Ectodermal cell (in vitro differentiated cells): ENCODE results near the gene MCOLN1.
A peak's percentile ranks its signal among the peaks of the same experiment; 100 is the strongest.

ENCODE experiments used
- H3K27ac ChIP-seq: 2 replicates; pipeline ENCODE4 v1.7.0; 2013; ENCODE audit warnings: mild to moderate bottlenecking, low read depth, low read length; ENCODE audit not compliant: insufficient read depth, poor library complexity, severe bottlenecking
- H3K27me3 ChIP-seq: 2 replicates; pipeline ENCODE4 v1.7.0; 2013; ENCODE audit warnings: mild to moderate bottlenecking, low read length; ENCODE audit not compliant: insufficient read depth, control insufficient read depth, poor library complexity, severe bottlenecking
- H3K36me3 ChIP-seq: one replicate; pipeline ENCODE4 v1.7.0; 2013; ENCODE audit warnings: low read length; ENCODE audit not compliant: control insufficient read depth, insufficient read depth
- H3K4me1 ChIP-seq: one replicate; pipeline ENCODE4 v1.7.0; 2013; ENCODE audit warnings: low read length; ENCODE audit not compliant: control insufficient read depth, insufficient read depth
- H3K4me3 ChIP-seq: 2 replicates; pipeline ENCODE4 v1.7.0; 2013; ENCODE audit warnings: low read depth, low read length, control low read depth; ENCODE audit not compliant: insufficient read depth
- H3K9me3 ChIP-seq: 2 replicates; pipeline ENCODE4 v1.7.0; 2013; ENCODE audit warnings: mild to moderate bottlenecking, low read length, moderate library complexity; ENCODE audit not compliant: control insufficient read depth
- WGBS, 2 experiments: methylation state at CpG; one replicate each; pipeline ENCODE4 v1.1.7; 2013; ENCODE audit warnings: missing lambda C conversion rate in 2 of 2; 5-methylcytosine and 5-hydroxymethylcytosine counted together

The MCOLN1 gene

DNA sequence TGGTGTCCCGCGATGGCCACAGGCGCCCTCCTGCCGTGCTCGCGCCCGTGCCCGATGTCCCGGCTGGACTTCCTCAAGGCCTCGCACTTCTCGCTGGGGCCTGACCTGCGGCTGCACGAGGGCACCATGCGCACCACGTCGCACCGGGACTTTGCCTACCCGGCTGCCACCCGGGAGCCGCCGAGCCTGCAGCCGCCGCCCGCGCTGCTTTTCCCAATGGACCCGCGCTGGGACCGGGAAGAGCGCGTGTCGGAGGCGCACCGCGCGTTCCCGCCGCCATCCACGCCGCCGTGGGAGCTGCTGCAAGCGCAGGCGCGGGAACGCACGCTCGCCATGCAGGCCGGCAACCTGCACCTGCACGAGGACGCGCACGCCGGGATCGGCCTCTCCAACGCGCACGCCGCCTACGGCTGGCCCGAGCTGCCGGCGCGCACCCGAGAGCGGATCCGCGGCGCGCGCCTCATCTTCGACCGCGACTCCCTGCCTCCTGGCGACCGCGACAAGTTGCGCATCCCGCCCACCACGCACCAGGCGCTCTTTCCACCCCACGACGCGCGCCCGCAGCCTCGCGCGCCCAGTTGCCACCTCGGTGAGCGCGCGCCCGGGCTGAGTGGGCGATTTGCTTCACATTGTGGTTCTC, 21.5 kb upstream of the MCOLN1 start:
- no peaks in the 10 kb centered on the region for H3K9me3 ChIP-seq
- H3K4me3 ChIP-seq = peak overlapping the region; percentile 26
- H3K27ac ChIP-seq = no peak overlapping the region
- H3K27me3 ChIP-seq = peaks cover 39% of the 10 kb centered on the region
- 2% methylated on average over 93 of the region's 93 CpGs for WGBS, 2 experiments
- H3K36me3 ChIP-seq = no peaks in the 10 kb centered on the region
- H3K4me1 ChIP-seq = no peaks in the 10 kb centered on the region

DNA sequence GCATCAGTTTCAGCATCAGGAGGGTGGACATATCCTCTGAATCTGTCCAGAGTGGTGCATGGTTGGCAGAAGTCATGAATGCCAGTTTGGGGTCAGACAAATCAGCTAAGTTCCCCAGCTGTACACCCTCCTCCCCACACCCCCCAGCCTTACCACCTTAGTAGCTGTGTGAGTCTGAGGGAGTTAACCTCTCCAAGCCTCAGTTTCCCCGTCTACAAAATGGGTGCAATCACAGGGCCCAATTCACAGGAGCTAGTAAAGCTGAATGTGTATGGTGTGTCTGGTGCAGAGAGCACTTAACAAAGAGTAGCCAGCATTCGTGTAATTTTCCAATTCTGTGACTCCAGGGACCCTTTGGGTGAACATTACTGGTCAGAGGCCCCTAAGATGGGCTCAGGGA, 19.9 kb upstream of the MCOLN1 start:
- H3K9me3 ChIP-seq = no peaks in the 10 kb centered on the region
- no peaks in the 10 kb centered on the region for H3K4me1 ChIP-seq
- no peak overlapping the region for H3K4me3 ChIP-seq
- 63 to 69% methylated on average over 2 of the region's 2 CpGs for WGBS, 2 experiments
- H3K27ac ChIP-seq = no peak overlapping the region
- H3K36me3 ChIP-seq = no peaks in the 10 kb centered on the region
- peaks cover 39% of the 10 kb centered on the region for H3K27me3 ChIP-seq

DNA sequence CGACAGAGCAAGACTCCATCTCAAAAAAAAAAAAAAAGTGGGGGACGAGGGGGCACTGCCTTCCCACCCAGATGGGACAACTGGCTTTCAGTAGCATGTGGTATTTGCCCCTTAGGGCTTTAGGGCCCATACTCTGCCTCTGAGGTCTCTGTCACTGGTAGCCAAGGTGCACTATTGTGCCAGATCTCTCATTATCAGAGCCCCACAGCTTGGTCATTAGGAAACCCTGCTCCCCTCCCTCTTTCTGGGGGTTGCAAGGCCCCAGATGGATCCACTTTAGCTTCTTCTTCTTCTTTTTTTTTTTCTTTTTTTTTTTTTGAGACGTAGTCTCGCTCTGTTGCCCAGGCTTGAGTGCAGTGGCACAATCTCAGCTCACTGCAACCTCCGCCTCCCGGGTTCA, 17.7 kb upstream of the MCOLN1 start:
- 93 to 95% methylated on average over 6 of the region's 6 CpGs for WGBS, 2 experiments
- Histone ChIP-seq H3K27ac (no peak overlapping the region), H3K27me3 (peaks cover 36% of the 10 kb centered on the region)

DNA sequence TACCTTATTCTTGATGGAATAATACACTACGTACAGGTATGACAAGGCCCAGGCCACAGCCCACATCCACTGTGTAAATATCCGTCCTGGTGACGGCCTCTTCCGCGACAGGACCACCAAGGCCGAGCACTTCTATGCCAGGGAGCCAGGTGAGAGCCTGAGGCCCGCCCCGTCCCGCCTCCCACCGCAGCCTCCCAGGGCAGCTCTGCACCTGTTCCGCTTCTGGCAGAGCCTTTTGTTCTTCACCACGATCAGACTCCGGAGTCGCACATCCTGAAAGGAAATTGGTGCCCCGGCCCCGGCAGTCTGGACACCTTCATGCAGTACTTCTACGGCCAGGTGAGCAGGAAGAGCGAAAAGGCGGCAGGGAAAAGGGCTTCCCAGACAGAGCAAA, 17.1 kb upstream of the MCOLN1 start:
- Histone ChIP-seq H3K4me1 (no peaks in the 10 kb centered on the region), H3K4me3 (no peak overlapping the region), H3K9me3 (no peaks in the 10 kb centered on the region), H3K27me3 (peaks cover 30% of the 10 kb centered on the region), H3K36me3 (no peaks in the 10 kb centered on the region), H3K27ac (no peak overlapping the region)
- 89 to 90% methylated on average over 19 of the region's 19 CpGs for WGBS, 2 experiments

More for the DNA sequence above, 17.7 kb upstream of the MCOLN1 start:
- no peak overlapping the region for H3K4me3 ChIP-seq
- no peaks in the 10 kb centered on the region for H3K9me3 ChIP-seq
- H3K36me3 ChIP-seq = no peaks in the 10 kb centered on the region
- no peaks in the 10 kb centered on the region for H3K4me1 ChIP-seq

DNA sequence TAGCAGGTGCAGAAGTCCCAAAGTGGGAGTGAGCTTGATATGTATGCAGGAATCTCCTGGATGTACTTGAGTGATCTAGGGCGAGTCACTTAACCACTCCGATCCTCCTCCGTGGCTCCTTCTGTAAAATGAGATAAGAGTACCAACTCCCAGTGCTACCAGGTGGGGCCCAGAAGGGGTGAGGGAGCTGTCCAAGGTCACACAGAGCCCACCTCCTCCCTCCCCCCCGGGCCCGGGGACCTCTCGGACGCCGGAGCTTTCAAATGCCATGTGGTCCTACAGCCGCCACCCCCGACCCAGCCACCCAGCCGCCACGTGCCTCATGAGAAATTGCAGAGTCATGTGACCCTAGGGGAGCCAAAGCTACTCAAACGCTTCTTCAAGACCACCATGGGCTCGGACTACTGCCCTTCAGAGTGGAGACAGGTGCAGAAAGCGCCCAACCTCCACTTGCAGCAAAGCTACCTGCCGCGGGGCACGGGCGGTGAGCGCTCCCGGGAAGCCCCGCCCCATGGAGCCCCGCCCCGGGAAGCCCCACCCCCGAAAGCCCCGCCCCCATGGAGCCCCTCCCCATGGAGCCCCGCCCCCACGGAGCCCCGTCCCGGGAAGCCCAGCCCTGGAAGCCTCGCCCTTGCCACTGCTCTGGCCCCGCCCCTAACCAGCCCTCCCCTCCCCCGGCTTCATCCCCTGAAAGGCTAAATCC, 16.6 kb upstream of the MCOLN1 start:
- no peaks in the 10 kb centered on the region for H3K4me1 ChIP-seq
- H3K36me3 ChIP-seq = no peaks in the 10 kb centered on the region
- H3K27me3 ChIP-seq = peaks cover 24% of the 10 kb centered on the region
- H3K27ac ChIP-seq = no peak overlapping the region
- no peaks in the 10 kb centered on the region for H3K9me3 ChIP-seq
- WGBS, 2 experiments = 10% methylated on average over 30 to 33 of the region's 33 CpGs
- H3K4me3 ChIP-seq = no peak overlapping the region

DNA sequence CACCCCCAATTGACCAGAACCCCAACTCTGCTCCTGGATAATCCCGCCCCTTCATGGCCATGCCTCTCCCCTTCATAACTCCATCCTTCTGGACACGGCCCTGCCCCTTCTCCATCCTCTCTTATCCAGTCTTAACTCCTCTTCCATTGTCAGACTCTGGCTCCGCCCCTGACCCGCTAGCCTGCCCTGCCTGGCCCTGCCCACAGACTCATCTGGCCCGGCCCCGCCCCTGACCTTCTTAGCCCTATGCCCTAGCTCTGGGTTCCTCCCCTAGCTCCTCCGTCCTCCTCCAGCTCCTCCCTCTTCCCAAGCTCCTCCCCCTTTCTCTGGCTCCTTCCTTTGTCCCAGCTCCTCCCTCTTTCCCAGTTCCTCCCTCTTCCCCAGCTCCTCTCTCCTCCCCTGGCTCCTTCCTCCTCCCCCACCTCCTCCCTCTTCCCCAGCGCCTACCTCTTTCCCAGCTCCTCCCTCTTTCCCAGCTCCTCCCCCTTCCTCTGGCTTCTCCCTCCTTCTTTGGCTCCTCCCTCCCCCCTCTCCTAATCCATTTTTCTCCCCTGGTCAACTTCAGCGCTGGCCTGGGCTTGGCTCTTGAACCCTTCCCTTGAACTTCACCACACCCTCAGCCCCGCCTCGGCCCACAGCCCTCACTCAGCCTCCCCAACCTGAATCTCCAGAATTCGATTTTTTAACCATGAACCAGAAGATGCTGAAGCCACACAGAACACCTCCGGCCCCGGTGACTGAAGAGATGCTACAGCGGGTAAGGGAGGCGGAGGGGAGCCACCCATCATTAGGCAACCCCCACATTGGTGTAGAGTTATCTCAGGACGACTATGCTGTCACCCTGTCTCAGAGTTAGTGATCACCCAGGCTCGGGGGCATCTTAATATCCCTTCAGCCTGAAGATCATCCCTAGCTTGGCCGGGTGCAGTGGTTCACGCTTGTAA, 15.8 kb upstream of the MCOLN1 start:
- 52 to 53% methylated on average over 20 of the region's 20 CpGs for WGBS, 2 experiments

DNA sequence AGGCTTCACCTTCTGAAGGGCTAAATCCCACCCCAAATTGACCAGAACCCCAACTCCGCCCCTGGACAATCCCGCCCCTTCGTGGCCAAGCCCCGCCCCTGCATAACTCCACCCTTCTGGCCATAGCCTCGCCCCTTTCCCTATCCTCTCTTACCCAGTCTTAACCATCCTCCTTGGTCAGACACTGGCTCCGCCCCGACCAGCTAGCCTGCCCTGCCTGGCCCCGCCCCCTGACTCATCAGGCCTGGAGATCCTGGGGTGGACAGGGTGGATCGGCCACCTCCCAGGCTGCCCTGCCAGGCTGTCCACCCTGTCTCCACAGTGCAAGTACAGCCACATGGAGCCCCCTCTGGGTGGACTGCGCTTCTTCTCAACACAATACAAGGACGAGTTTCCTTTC, 14.5 kb upstream of the MCOLN1 start:
- 55 to 63% methylated on average over 11 of the region's 11 CpGs for WGBS, 2 experiments
- Histone ChIP-seq H3K4me1 (no peaks in the 10 kb centered on the region), H3K36me3 (no peaks in the 10 kb centered on the region), H3K27me3 (peaks cover 9% of the 10 kb centered on the region), H3K27ac (no peak overlapping the region), H3K4me3 (no peak overlapping the region), H3K9me3 (no peaks in the 10 kb centered on the region)

More for the DNA sequence above, 15.8 kb upstream of the MCOLN1 start:
- Histone ChIP-seq H3K4me1 (no peaks in the 10 kb centered on the region), H3K9me3 (no peaks in the 10 kb centered on the region), H3K27me3 (peaks cover 16% of the 10 kb centered on the region), H3K27ac (no peak overlapping the region), H3K36me3 (no peaks in the 10 kb centered on the region), H3K4me3 (no peak overlapping the region)

DNA sequence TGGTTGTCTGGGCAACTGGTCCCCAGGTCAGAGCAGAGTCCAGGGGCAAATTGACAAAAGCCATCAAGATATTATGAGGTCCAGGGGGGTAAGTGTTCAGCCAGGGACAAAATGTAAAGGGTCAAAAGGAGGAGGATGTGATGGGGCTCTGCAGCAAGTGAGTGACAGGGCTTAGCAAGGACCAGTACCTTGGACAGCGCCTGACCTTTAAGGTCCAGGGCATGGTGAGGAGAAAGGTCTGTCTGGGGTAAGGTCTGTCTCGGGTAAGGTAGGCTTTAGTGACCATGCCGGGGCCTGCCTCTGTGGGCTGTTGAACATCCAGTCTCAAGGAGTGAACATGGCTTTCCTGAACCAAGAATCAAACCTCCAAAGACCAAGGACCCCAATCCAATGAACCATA, 12.8 kb upstream of the MCOLN1 start:
- H3K4me3 ChIP-seq = no peak overlapping the region
- H3K36me3 ChIP-seq = no peaks in the 10 kb centered on the region
- WGBS, 2 experiments = 53 to 63% methylated on average over 3 of the region's 3 CpGs
- peaks cover 9% of the 10 kb centered on the region for H3K27me3 ChIP-seq
- no peaks in the 10 kb centered on the region for H3K4me1 ChIP-seq
- no peak overlapping the region for H3K27ac ChIP-seq
- no peaks in the 10 kb centered on the region for H3K9me3 ChIP-seq

DNA sequence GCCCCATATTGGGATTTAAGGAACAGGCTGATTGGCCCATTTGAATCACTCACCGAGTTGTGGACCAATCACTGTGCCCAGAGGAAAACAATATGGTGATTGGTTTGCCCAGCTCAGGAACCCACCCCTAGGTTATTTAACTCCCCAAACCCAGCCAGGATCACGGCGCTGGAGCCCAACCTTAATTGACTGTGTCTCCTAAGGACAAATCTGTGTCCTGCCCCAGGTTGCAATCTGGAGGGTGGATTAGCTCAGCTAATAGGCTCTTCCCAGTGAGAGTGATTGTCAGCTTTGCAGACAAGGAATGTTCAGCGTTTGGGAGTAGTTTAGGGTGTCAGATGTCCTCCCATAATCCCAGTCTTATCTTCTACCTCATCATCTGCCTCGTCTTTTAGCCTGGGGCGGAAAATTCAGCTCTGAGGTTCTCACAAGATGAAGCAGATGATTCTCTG, 10.0 kb upstream of the MCOLN1 start:
- H3K27me3 ChIP-seq = no peaks in the 10 kb centered on the region
- H3K36me3 ChIP-seq = no peaks in the 10 kb centered on the region
- H3K4me1 ChIP-seq = peaks cover 16% of the 10 kb centered on the region
- no peak overlapping the region for H3K27ac ChIP-seq
- no peak overlapping the region for H3K4me3 ChIP-seq
- no peaks in the 10 kb centered on the region for H3K9me3 ChIP-seq
- 74 to 76% methylated on average over 6 of the region's 6 CpGs for WGBS, 2 experiments
